ENCODE data around the gene HOXA1. TPM values are rescaled to one million over a fixed set of nuclear protein-coding genes. Genes with fewer than 3 reads are reported as not detected.
A peak's percentile ranks its signal among the peaks of the same experiment; 100 is the strongest.

The HOXA1 gene
- total and polyA plus RNA-seq, 8 donors = 0.31 to 1.1 (median 0.55) TPM; not detected in 5

- H3K36me3 ChIP-seq = peaks cover 0 to 5% (median 0%) of the 10 kb centered on the region in 4 donors
- H3K27me3 ChIP-seq = peaks cover 0 to 92% (median 64%) of the 10 kb centered on the region in 3 donors
- intact Hi-C loops (cut with DNase I; ENCODE audit: low total_unique reads) = no loop called here
- 61 to 80% (median 70%) methylated on average over 18 of the region's 18 CpGs for WGBS, 5 donors
- TF ChIP-seq EP300 (IDR thresholded peaks at IDR 0.05) (no peak), POLR2A (IDR thresholded peaks at IDR 0.05) (no peak), CTCF (IDR thresholded peaks at IDR 0.05) (no peak), POLR2AphosphoS5 (IDR thresholded peaks at IDR 0.05) (no peak)
- H3K4me3 ChIP-seq = peak overlapping the region; percentile 54 to 67 (median 64)
- H3K27ac ChIP-seq = peak overlapping the region; percentile 87 to 99 (median 94)
- peaks cover 0 to 16% (median 0%) of the 10 kb centered on the region in 4 donors for H3K9me3 ChIP-seq
- DNase-seq = no peak
- peaks cover 0 to 44% (median 13%) of the 10 kb centered on the region in 4 donors for H3K4me1 ChIP-seq
These were observed 45.5 kb upstream of the HOXA1 start for GRCh38 chr7:27141137-27141922.

GRCh38 chr7:27140126-27140857, 44.5 kb upstream of the HOXA1 start:
- intact Hi-C loops (cut with DNase I; ENCODE audit: low total_unique reads) = no loop called here
- WGBS, 5 donors = 63 to 78% (median 67%) methylated on average over 15 of the region's 15 CpGs
- Histone ChIP-seq H3K4me1 (peaks cover 0 to 53% (median 22%) of the 10 kb centered on the region in 4 donors), H3K9me3 (peaks cover 0 to 16% (median 0%) of the 10 kb centered on the region in 4 donors), H3K27ac (peak overlapping the region; percentile 18 to 99 (median 94)), H3K27me3 (peaks cover 0 to 92% (median 67%) of the 10 kb centered on the region in 3 donors), H3K4me3 (peak overlapping the region; percentile 8 to 67 (median 56)), H3K36me3 (peaks cover 0 to 5% (median 0%) of the 10 kb centered on the region in 4 donors)
- no peak for DNase-seq
- TF ChIP-seq EP300 (IDR thresholded peaks at IDR 0.05) (no peak), POLR2AphosphoS5 (IDR thresholded peaks at IDR 0.05) (no peak), POLR2A (IDR thresholded peaks at IDR 0.05) (no peak), CTCF (IDR thresholded peaks at IDR 0.05) (no peak)

- peaks cover 0 to 10% (median 0%) of the 10 kb centered on the region in 4 donors for H3K9me3 ChIP-seq
- peaks cover 0 to 5% (median 0%) of the 10 kb centered on the region in 4 donors for H3K36me3 ChIP-seq
- H3K4me3 ChIP-seq = peak overlapping the region; percentile 38 to 67 (median 56)
- intact Hi-C loops (cut with DNase I; ENCODE audit: low total_unique reads) = no loop called here
- DNase-seq = no peak
- peaks cover 0 to 92% (median 61%) of the 10 kb centered on the region in 3 donors for H3K27me3 ChIP-seq
- H3K27ac ChIP-seq = peak overlapping the region; percentile 57 to 99 (median 94)
- H3K4me1 ChIP-seq = peaks cover 0 to 53% (median 25%) of the 10 kb centered on the region in 4 donors
- TF ChIP-seq POLR2A (IDR thresholded peaks at IDR 0.05) (no peak), EP300 (IDR thresholded peaks at IDR 0.05) (no peak), CTCF (IDR thresholded peaks at IDR 0.05) (no peak), POLR2AphosphoS5 (IDR thresholded peaks at IDR 0.05) (no peak)
- 29 to 53% (median 43%) methylated on average over 38 to 53 of the region's 53 CpGs for WGBS, 5 donors
These were observed 43.7 kb upstream of the HOXA1 start for GRCh38 chr7:27139334-27140125.

Measured in stomach (tissue), 9 donors.